GM23338 (cell line): Measurements from ENCODE around the gene RCOR1. TPM values are rescaled to one million over a fixed set of nuclear protein-coding genes. Genes with fewer than 3 reads are reported as not detected.

ENCODE experiments used
- ATAC-seq: fragments of 200-7000 bp; cut with Tn5 transposase; 3 replicates; pipeline ENCODE4 v1.9.1; 2020
- DNase-seq: peaks from one replicate; pipeline ENCODE4 v3.0.0-alpha.2; 2015; ENCODE audit warnings: low spot score
- H2AFZ ChIP-seq: fragments of 200-600 bp; sonication (generic); 2 replicates; pipeline ENCODE4 v1.8.0; 2016; ENCODE audit warnings: antibody characterized with exemption, mild to moderate bottlenecking, moderate library complexity
- H3F3A ChIP-seq: fragments of 200-600 bp; sonication (generic); replicated peaks from 2 replicates; pipeline ENCODE4 v1.8.0; 2017; ENCODE audit warnings: antibody characterized with exemption, mixed run types, low read depth
- H3K27ac ChIP-seq: fragments of 200-600 bp; sonication (generic); 2 replicates; pipeline ENCODE4 v1.6.1; 2016; ENCODE audit warnings: low read depth
- H3K27me3 ChIP-seq: fragments of 200-600 bp; sonication (generic); 2 replicates; pipeline ENCODE4 v1.8.0; 2016; ENCODE audit warnings: mild to moderate bottlenecking, mixed run types, moderate library complexity; ENCODE audit not compliant: insufficient read depth
- H3K36me3 ChIP-seq: fragments of 200-600 bp; sonication (generic); 2 replicates; pipeline ENCODE4 v1.8.0; 2016; ENCODE audit warnings: mild to moderate bottlenecking; ENCODE audit not compliant: insufficient read depth
- H3K4me1 ChIP-seq: fragments of 200-600 bp; sonication (generic); 2 replicates; pipeline ENCODE4 v1.8.0; 2016; ENCODE audit warnings: mild to moderate bottlenecking, moderate library complexity; ENCODE audit not compliant: insufficient read depth
- H3K4me2 ChIP-seq: fragments of 200-600 bp; sonication (generic); 2 replicates; pipeline ENCODE4 v1.7.1; 2017; ENCODE audit warnings: mixed run types
- H3K4me3 ChIP-seq: fragments of 200-600 bp; sonication (generic); 2 replicates; pipeline ENCODE4 v1.6.1; 2016; ENCODE audit warnings: mixed run types
- H3K79me2 ChIP-seq: fragments of 200-600 bp; sonication (generic); replicated peaks from 2 replicates; pipeline ENCODE4 v1.8.0; 2017; ENCODE audit warnings: mild to moderate bottlenecking; ENCODE audit not compliant: insufficient read depth
- H3K9me2 ChIP-seq: fragments of 200-600 bp; sonication (generic); 2 replicates; pipeline ENCODE4 v1.8.0; 2017; ENCODE audit not compliant: insufficient read depth
- H4K20me1 ChIP-seq: fragments of 200-600 bp; sonication (generic); replicated peaks from 2 replicates; pipeline ENCODE4 v1.8.0; 2017; ENCODE audit warnings: mild to moderate bottlenecking; ENCODE audit not compliant: insufficient read depth
- H3K27ac Mint-ChIP-seq: 2 replicates; pipeline ENCODE4 v1.8.0; 2020; ENCODE audit warnings: inconsistent platforms, mild to moderate bottlenecking, moderate library complexity, mixed read lengths
- H3K27me3 Mint-ChIP-seq: 3 replicates; pipeline ENCODE4 v1.8.0; 2022; ENCODE audit warnings: low read depth, mild to moderate bottlenecking, moderate library complexity, mixed read lengths, inconsistent platforms; ENCODE audit not compliant: insufficient read depth, poor library complexity
- H3K36me3 Mint-ChIP-seq: 3 replicates; pipeline ENCODE4 v1.8.0; 2021; ENCODE audit warnings: low read depth, mild to moderate bottlenecking, inconsistent platforms, moderate library complexity, mixed read lengths
- H3K4me1 Mint-ChIP-seq: 3 replicates; pipeline ENCODE4 v1.8.0; 2020; ENCODE audit warnings: mild to moderate bottlenecking, inconsistent platforms, mixed read lengths
- H3K4me3 Mint-ChIP-seq: 3 replicates; pipeline ENCODE4 v1.8.0; 2021; ENCODE audit warnings: moderate library complexity, mild to moderate bottlenecking, inconsistent platforms, mixed read lengths
- H3K9me3 Mint-ChIP-seq: 3 replicates; pipeline ENCODE4 v1.8.0; 2020; ENCODE audit warnings: moderate library complexity, mild to moderate bottlenecking, inconsistent platforms, mixed read lengths
- EZH2 ChIP-seq: fragments of 200-600 bp; sonication (generic); IDR thresholded peaks from one replicate; pipeline ENCODE4 v1.8.0; 2017; ENCODE audit warnings: antibody characterized with exemption, mild to moderate bottlenecking, low read depth; ENCODE audit not compliant: unreplicated experiment
- POLR2AphosphoS5 ChIP-seq: IDR thresholded peaks from 2 replicates; pipeline ENCODE4 v1.6.1; 2016; ENCODE audit warnings: antibody characterized with exemption, low read depth
- STAT1 ChIP-seq: IDR thresholded peaks from one replicate; pipeline ENCODE4 v1.6.1; 2016; ENCODE audit warnings: antibody characterized with exemption; ENCODE audit not compliant: unreplicated experiment
- ZNF331 ChIP-seq: fragments of 250-450 bp; sonication (Bioruptor Pico); IDR thresholded peaks from 2 replicates; pipeline ENCODE4 v1.5.0; 2020; ENCODE audit warnings: low read depth, mild to moderate bottlenecking, moderate library complexity
- polyA plus RNA-seq: library from polyadenylated mRNA; unstranded; fragments of >200 nt; fragmentation: Nextera tagmentation; extraction: Ambion mirVana; gene quantifications from 2 replicates; pipeline ENCODE4 v1.2.1, GENCODE V29; 2016
- total RNA-seq: library from RNA; depleted of rRNA; stranded (reverse); fragments of >200 nt; shearing (Covaris generic); gene quantifications from 2 replicates; pipeline ENCODE4 v1.2.3, GENCODE V29; 2014
- TF ChIP-seq, protein P1 (sequence below), 2 experiments: fragments of 200-600 bp in 1 of 2; sonication (generic) in 1 of 2; conservative IDR thresholded peaks; 2 replicates each; pipeline versions ENCODE4 v1.5.1 to v1.6.1; 2016 to 2017; ENCODE audit warnings: antibody characterized with exemption in 2 of 2, low read depth in 2 of 2, mild to moderate bottlenecking in 2 of 2, moderate library complexity in 1 of 2

Gene RCOR1
- total and polyA plus RNA-seq, 2 experiments from 2014 or later, result 7.6 to 26.1 TPM

GRCh38 chr14:102770147-102771123, 178.0 kb downstream of the RCOR1 start:
- Mint-ChIP-seq H3K27ac (no peak overlapping the region), H3K36me3 (no peaks in the 10 kb centered on the region), H3K4me3 (no peak overlapping the region), H3K4me1 (peaks cover 13% of the 10 kb centered on the region), H3K9me3 (no peaks in the 10 kb centered on the region; the same call in 2 of the 3 replicates), H3K27me3 (peaks cover 29% of the 10 kb centered on the region)
- no peak overlapping the region for H3K4me3 ChIP-seq
- H3K9me2 ChIP-seq, result no peaks in the 10 kb centered on the region
- TF ChIP-seq STAT1, result no peak
- DNase-seq, result no peak
- no peaks in the 10 kb centered on the region for H3K79me2 ChIP-seq
- H3K27ac ChIP-seq, result no peak overlapping the region
- H3K36me3 ChIP-seq, result no peaks in the 10 kb centered on the region
- H2AFZ ChIP-seq, result no peak overlapping the region
- H3K27me3 ChIP-seq, result no peaks in the 10 kb centered on the region
- peaks cover 3% of the 10 kb centered on the region; the same call in 1 of the 2 replicates for H3F3A ChIP-seq
- H3K4me1 ChIP-seq, result no peaks in the 10 kb centered on the region; the same call in 1 of the 2 replicates
- H3K4me2 ChIP-seq, result no peak overlapping the region
- H4K20me1 ChIP-seq, result no peaks in the 10 kb centered on the region
- ATAC-seq, result no peak

- Mint-ChIP-seq H3K4me1 (peaks cover 13% of the 10 kb centered on the region), H3K27ac (no peak overlapping the region), H3K9me3 (no peaks in the 10 kb centered on the region; the same call in 2 of the 3 replicates), H3K36me3 (no peaks in the 10 kb centered on the region), H3K27me3 (peaks cover 32% of the 10 kb centered on the region), H3K4me3 (no peak overlapping the region)
- H3K4me1 ChIP-seq, result no peaks in the 10 kb centered on the region; the same call in 1 of the 2 replicates
- no peak overlapping the region for H3K27ac ChIP-seq
- H3F3A ChIP-seq, result peaks cover 10% of the 10 kb centered on the region
- H3K79me2 ChIP-seq, result no peaks in the 10 kb centered on the region
- no peaks in the 10 kb centered on the region for H4K20me1 ChIP-seq
- no peaks in the 10 kb centered on the region for H3K36me3 ChIP-seq
- H2AFZ ChIP-seq, result no peak overlapping the region
- no peak overlapping the region for H3K4me3 ChIP-seq
- no peaks in the 10 kb centered on the region for H3K27me3 ChIP-seq
- H3K4me2 ChIP-seq, result no peak overlapping the region
- ATAC-seq, result no peak
- H3K9me2 ChIP-seq, result no peaks in the 10 kb centered on the region
- no peak for DNase-seq
- TF ChIP-seq ZNF331 (CRISPR knock-in tag), result no peak
- TF ChIP-seq POLR2AphosphoS5, result no peak
- TF ChIP-seq STAT1, result no peak
- no peak for TF ChIP-seq EZH2
- TF ChIP-seq, protein P1, sequence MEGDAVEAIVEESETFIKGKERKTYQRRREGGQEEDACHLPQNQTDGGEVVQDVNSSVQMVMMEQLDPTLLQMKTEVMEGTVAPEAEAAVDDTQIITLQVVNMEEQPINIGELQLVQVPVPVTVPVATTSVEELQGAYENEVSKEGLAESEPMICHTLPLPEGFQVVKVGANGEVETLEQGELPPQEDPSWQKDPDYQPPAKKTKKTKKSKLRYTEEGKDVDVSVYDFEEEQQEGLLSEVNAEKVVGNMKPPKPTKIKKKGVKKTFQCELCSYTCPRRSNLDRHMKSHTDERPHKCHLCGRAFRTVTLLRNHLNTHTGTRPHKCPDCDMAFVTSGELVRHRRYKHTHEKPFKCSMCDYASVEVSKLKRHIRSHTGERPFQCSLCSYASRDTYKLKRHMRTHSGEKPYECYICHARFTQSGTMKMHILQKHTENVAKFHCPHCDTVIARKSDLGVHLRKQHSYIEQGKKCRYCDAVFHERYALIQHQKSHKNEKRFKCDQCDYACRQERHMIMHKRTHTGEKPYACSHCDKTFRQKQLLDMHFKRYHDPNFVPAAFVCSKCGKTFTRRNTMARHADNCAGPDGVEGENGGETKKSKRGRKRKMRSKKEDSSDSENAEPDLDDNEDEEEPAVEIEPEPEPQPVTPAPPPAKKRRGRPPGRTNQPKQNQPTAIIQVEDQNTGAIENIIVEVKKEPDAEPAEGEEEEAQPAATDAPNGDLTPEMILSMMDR (conservative IDR thresholded peaks at IDR 0.05; ENCODE audit: low read depth in 2 of 2), result no peak
Measured at GRCh38 chr14:102771144-102771543, 178.7 kb downstream of the RCOR1 start.
